ENCODE data around the gene GLRA2.

Gene GLRA2

DNA sequence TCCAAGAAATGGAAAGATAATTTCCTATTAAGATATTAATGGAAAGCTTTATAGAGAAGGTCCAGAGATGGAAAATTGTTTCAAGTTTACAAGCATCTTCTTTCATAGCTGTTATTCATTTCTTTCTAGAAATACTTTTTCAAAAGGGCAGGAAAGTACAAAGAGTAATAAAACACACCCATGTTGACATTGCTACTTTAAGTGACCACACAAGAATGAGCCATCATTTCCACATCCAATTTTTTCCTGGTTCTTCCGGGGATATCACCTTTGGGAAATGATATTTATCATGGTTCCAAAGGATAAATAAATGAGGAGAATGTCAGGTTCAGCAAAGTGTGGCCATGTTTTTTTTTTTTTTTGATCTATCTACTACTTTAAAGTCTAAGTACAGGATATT, 4.5 kb downstream of the GLRA2 start:
- H3K4me2 ChIP-seq (ENCODE audit: low read length), result no peak overlapping the region
- no peaks in the 10 kb centered on the region for H3K36me3 ChIP-seq (replicated peaks; ENCODE audit: low read depth, low read length)
- H3K9ac ChIP-seq (ENCODE audit: low read length), result no peak overlapping the region
- no peaks in the 10 kb centered on the region for H3K4me1 ChIP-seq (ENCODE audit: low read length)
- no peak overlapping the region for H3K27ac ChIP-seq (ENCODE audit: low read length)
- H2AFZ ChIP-seq (ENCODE audit: low read depth, low read length), result no peak overlapping the region
- H4K20me1 ChIP-seq (ENCODE audit: insufficient read depth, low read length), result no peaks in the 10 kb centered on the region
- H3K79me2 ChIP-seq (ENCODE audit: low read length), result no peaks in the 10 kb centered on the region
- no peak overlapping the region for H3K4me3 ChIP-seq (ENCODE audit: low read length)
- H3K9me3 ChIP-seq (ENCODE audit: insufficient read depth, low read length), result no peaks in the 10 kb centered on the region
- H3K27me3 ChIP-seq (ENCODE audit: low read depth, low read length), result no peaks in the 10 kb centered on the region
- TF ChIP-seq, protein P1, sequence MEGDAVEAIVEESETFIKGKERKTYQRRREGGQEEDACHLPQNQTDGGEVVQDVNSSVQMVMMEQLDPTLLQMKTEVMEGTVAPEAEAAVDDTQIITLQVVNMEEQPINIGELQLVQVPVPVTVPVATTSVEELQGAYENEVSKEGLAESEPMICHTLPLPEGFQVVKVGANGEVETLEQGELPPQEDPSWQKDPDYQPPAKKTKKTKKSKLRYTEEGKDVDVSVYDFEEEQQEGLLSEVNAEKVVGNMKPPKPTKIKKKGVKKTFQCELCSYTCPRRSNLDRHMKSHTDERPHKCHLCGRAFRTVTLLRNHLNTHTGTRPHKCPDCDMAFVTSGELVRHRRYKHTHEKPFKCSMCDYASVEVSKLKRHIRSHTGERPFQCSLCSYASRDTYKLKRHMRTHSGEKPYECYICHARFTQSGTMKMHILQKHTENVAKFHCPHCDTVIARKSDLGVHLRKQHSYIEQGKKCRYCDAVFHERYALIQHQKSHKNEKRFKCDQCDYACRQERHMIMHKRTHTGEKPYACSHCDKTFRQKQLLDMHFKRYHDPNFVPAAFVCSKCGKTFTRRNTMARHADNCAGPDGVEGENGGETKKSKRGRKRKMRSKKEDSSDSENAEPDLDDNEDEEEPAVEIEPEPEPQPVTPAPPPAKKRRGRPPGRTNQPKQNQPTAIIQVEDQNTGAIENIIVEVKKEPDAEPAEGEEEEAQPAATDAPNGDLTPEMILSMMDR (IDR thresholded peaks at IDR 0.05; ENCODE audit: low read depth, low read length), result no peak
- TF ChIP-seq EZH2phosphoT487 (IDR thresholded peaks at IDR 0.05; ENCODE audit: low read depth), result no peak

DNA sequence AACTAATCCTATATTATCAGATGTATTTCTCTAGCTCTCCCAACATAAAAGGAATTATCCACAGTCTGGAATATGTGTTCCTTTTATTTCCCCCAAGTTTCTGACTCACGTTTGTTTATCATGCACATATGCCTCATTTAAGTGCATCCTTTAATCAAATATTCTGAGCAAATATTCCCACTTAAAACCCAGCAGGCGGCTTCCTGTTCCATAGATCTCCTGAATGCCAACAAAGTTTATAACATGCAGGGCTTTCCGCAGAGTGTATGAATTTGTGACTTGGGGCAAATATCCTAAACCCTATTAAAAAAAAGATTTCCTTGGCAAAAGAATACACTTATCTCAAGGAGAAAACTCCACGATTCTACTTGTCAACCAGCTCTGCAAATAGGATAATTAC, 16.9 kb downstream of the GLRA2 start:
- H3K27me3 ChIP-seq (ENCODE audit: low read depth, low read length), result no peaks in the 10 kb centered on the region
- no peak overlapping the region for H2AFZ ChIP-seq (ENCODE audit: low read depth, low read length)
- no peaks in the 10 kb centered on the region for H3K9me3 ChIP-seq (ENCODE audit: insufficient read depth, low read length)
- TF ChIP-seq, protein P1 (IDR thresholded peaks at IDR 0.05; ENCODE audit: low read depth, low read length), result no peak
- no peak for TF ChIP-seq EZH2phosphoT487 (IDR thresholded peaks at IDR 0.05; ENCODE audit: low read depth)
- no peak overlapping the region for H3K9ac ChIP-seq (ENCODE audit: low read length)
- no peak overlapping the region for H3K4me2 ChIP-seq (ENCODE audit: low read length)
- no peaks in the 10 kb centered on the region for H3K4me1 ChIP-seq (ENCODE audit: low read length)
- H3K4me3 ChIP-seq (ENCODE audit: low read length), result no peak overlapping the region
- no peak overlapping the region for H3K27ac ChIP-seq (ENCODE audit: low read length)
- no peaks in the 10 kb centered on the region for H4K20me1 ChIP-seq (ENCODE audit: insufficient read depth, low read length)
- no peaks in the 10 kb centered on the region for H3K79me2 ChIP-seq (ENCODE audit: low read length)
- no peaks in the 10 kb centered on the region for H3K36me3 ChIP-seq (replicated peaks; ENCODE audit: low read depth, low read length)

DNA sequence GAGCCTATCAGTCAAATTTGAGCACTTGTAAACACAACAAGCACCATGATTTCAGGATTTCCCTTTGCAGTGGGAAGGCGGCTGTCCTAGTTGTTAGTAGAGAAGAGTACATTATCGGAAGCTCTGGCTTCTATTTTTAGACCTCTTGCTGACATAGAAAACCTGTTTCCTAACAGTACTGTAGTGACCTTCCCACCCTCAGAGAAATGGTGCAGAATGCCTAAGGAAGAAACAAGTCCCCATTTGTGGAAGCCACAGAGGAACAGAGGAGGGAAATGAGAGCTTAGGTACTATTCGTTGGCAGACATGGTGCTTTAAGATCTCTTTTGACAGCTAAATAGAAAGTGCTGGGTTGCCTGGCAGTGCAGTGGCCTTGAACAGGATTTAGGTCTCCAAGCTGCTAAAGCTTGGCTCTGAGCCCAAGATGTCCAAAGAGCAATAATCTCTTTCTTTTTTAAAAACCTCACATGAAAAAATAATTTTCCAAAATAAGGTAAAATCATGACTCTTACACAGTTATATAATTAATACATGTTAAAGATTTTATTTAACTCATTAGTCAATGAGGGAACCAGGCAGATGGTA, 24.9 kb downstream of the GLRA2 start:
- H3K4me1 ChIP-seq (ENCODE audit: low read length), result no peaks in the 10 kb centered on the region
- no peak overlapping the region for H3K27ac ChIP-seq (ENCODE audit: low read length)
- no peak overlapping the region for H2AFZ ChIP-seq (ENCODE audit: low read depth, low read length)
- H3K4me3 ChIP-seq (ENCODE audit: low read length), result no peak overlapping the region
- H3K4me2 ChIP-seq (ENCODE audit: low read length), result no peak overlapping the region
- TF ChIP-seq, protein P1 (IDR thresholded peaks at IDR 0.05; ENCODE audit: low read depth, low read length), result no peak
- TF ChIP-seq EZH2phosphoT487 (IDR thresholded peaks at IDR 0.05; ENCODE audit: low read depth), result no peak
- no peaks in the 10 kb centered on the region for H4K20me1 ChIP-seq (ENCODE audit: insufficient read depth, low read length)
- no peaks in the 10 kb centered on the region for H3K9me3 ChIP-seq (ENCODE audit: insufficient read depth, low read length)
- H3K79me2 ChIP-seq (ENCODE audit: low read length), result no peaks in the 10 kb centered on the region
- no peak overlapping the region for H3K9ac ChIP-seq (ENCODE audit: low read length)
- H3K36me3 ChIP-seq (replicated peaks; ENCODE audit: low read depth, low read length), result no peaks in the 10 kb centered on the region
- H3K27me3 ChIP-seq (ENCODE audit: low read depth, low read length), result no peaks in the 10 kb centered on the region

DNA sequence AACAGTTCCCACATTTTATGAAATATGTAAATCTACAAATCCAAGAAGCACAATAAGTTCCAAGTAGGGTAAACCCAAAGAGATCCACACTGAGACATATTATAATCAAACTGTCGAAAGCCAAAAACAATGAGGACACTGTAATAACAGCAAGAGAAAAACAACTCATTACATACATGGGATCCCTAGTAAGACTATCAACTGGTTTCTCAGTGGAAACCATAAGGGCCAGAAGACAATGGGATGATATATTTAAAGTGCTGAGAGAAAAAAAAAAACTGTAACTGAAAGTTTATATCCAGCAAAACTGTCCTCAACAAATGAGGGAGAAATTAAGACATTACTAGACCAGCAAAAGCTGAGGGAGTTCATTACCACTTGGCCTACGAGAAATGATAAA, 34.7 kb downstream of the GLRA2 start:
- Histone ChIP-seq H3K4me2 (ENCODE audit: low read length) (no peak overlapping the region), H3K9me3 (ENCODE audit: insufficient read depth, low read length) (no peaks in the 10 kb centered on the region), H3K36me3 (replicated peaks; ENCODE audit: low read depth, low read length) (no peaks in the 10 kb centered on the region), H3K27me3 (ENCODE audit: low read depth, low read length) (no peaks in the 10 kb centered on the region), H3K79me2 (ENCODE audit: low read length) (no peaks in the 10 kb centered on the region), H3K4me3 (ENCODE audit: low read length) (no peak overlapping the region), H2AFZ (ENCODE audit: low read depth, low read length) (no peak overlapping the region), H4K20me1 (ENCODE audit: insufficient read depth, low read length) (no peaks in the 10 kb centered on the region), H3K4me1 (ENCODE audit: low read length) (no peaks in the 10 kb centered on the region), H3K27ac (ENCODE audit: low read length) (no peak overlapping the region), H3K9ac (ENCODE audit: low read length) (no peak overlapping the region)
- TF ChIP-seq, protein P1 (IDR thresholded peaks at IDR 0.05; ENCODE audit: low read depth, low read length), result no peak
- no peak for TF ChIP-seq EZH2phosphoT487 (IDR thresholded peaks at IDR 0.05; ENCODE audit: low read depth)

All from OCI-LY3 (cell line).